GM12878 (cell line): ENCODE results near the gene RASSF4. TPM values are rescaled to one million over a fixed set of nuclear protein-coding genes. Genes with fewer than 3 reads are reported as not detected.
A peak's percentile ranks its signal among the peaks of the same experiment; 100 is the strongest.

ENCODE experiments used
- CBFB ChIP-seq: IDR thresholded peaks from 2 replicates; pipeline ENCODE4 v1.6.1; 2016; ENCODE audit warnings: antibody characterized with exemption, low read depth
- CBX3 ChIP-seq: fragments of 200-600 bp; sonication (generic); IDR thresholded peaks from 2 replicates; pipeline ENCODE4 v1.6.1; 2016; ENCODE audit warnings: low read depth, borderline replicate concordance
- DPF2 ChIP-seq: fragments of 450-650 bp; IDR thresholded peaks from 2 replicates; pipeline ENCODE4 v1.6.1; 2017; ENCODE audit warnings: mild to moderate bottlenecking
- FOXK2 ChIP-seq: fragments of 450-650 bp; IDR thresholded peaks from 2 replicates; pipeline ENCODE4 v1.6.1; 2017; ENCODE audit warnings: mild to moderate bottlenecking, moderate library complexity
- GATAD2B ChIP-seq: fragments of 450-650 bp; conservative IDR thresholded peaks from 2 replicates; pipeline ENCODE4 v1.6.1; 2017; ENCODE audit warnings: low read depth, mild to moderate bottlenecking, moderate library complexity
- IKZF1 ChIP-seq: fragments of 450-650 bp; conservative IDR thresholded peaks from 2 replicates; pipeline ENCODE4 v1.6.1; 2017; ENCODE audit warnings: antibody characterized with exemption, mild to moderate bottlenecking
- MEF2A ChIP-seq: IDR thresholded peaks from 2 replicates; pipeline ENCODE4 v1.6.1; 2011; ENCODE audit warnings: low read depth, mild to moderate bottlenecking, low read length, moderate library complexity; ENCODE audit not compliant: insufficient read depth
- MEF2B ChIP-seq: fragments of 450-650 bp; IDR thresholded peaks from 2 replicates; pipeline ENCODE4 v1.6.1; 2018; ENCODE audit warnings: mild to moderate bottlenecking, moderate library complexity; ENCODE audit not compliant: partially characterized antibody, poor library complexity, severe bottlenecking
- NBN ChIP-seq: fragments of 450-650 bp; IDR thresholded peaks from 2 replicates; pipeline ENCODE4 v1.6.1; 2016
- PML ChIP-seq: IDR thresholded peaks from 2 replicates; pipeline ENCODE4 v1.6.1; 2012; ENCODE audit warnings: low read length, inconsistent platforms
- POLR2AphosphoS2 ChIP-seq: IDR thresholded peaks from 2 replicates; pipeline ENCODE4 v1.6.1; 2011; ENCODE audit warnings: low read depth, mild to moderate bottlenecking, low read length, improper control_type of control experiment, moderate library complexity
- SMAD5 ChIP-seq: IDR thresholded peaks from 2 replicates; pipeline ENCODE4 v1.6.1; 2016; ENCODE audit warnings: antibody characterized with exemption, low read depth
- SP1 ChIP-seq: IDR thresholded peaks from one replicate; pipeline ENCODE4 v1.6.1; 2011; ENCODE audit warnings: low read depth, low read length
- TCF12 ChIP-seq: IDR thresholded peaks from 2 replicates; pipeline ENCODE4 v1.6.1; 2011; ENCODE audit warnings: low read depth, mild to moderate bottlenecking, low read length
- polyA plus RNA-seq, 11 experiments: library from polyadenylated mRNA; depleted of rRNA in 4 of 11; unstranded in 6 of 11; stranded (reverse) in 5 of 11; fragments of >200 nt; fragmentation: Nextera tagmentation in 4 of 11; fragmentation: Illumina TruSeq in 1 of 11; extraction: Ambion mirVana in 4 of 11; extraction: Trizol in 1 of 11; gene quantifications; 1 replicate in 1 of 11; 2 replicates in 10 of 11; pipeline versions ENCODE4 v1.2.1 to v1.2.3, GENCODE V29; 2011 to 2016; ENCODE audit warnings: inconsistent platforms in 2 of 11, missing spikeins in 2 of 11, low read depth in 1 of 11
- total RNA-seq, 4 experiments: library from RNA; depleted of rRNA in 3 of 4; stranded (reverse); fragments of >200 nt in 3 of 4; fragmentation: Illumina TruSeq in 1 of 4; extraction: Trizol in 1 of 4; gene quantifications; 2 replicates each; pipeline versions ENCODE4 v1.2.1 to v1.2.3, GENCODE V29; 2013 to 2021
- TF ChIP-seq, protein P1 (sequence below): fragments of 450-650 bp; IDR thresholded peaks from 2 replicates; pipeline ENCODE4 v1.6.1; 2017; ENCODE audit warnings: borderline replicate concordance
- TF ChIP-seq, protein P2 (sequence below): fragments of 450-650 bp; IDR thresholded peaks from 2 replicates; pipeline ENCODE4 v1.6.1; 2016; ENCODE audit warnings: mild to moderate bottlenecking, moderate library complexity, borderline replicate concordance
- TF ChIP-seq, protein P3 (sequence below): fragments of 450-650 bp; IDR thresholded peaks from 2 replicates; pipeline ENCODE4 v1.6.1; 2018; ENCODE audit warnings: mild to moderate bottlenecking, low read depth, moderate library complexity; ENCODE audit not compliant: partially characterized antibody
- TF ChIP-seq, protein P4 (sequence below): fragments of 450-650 bp; IDR thresholded peaks from 2 replicates; pipeline ENCODE4 v1.6.1; 2017; ENCODE audit warnings: mild to moderate bottlenecking, moderate library complexity

The RASSF4 gene
- total and polyA plus RNA-seq, 10 of the 15 experiments (the other 5 are each of a cell fraction or from before 2014, with no cell fraction given), result 3.7 to 71.1 (median 16.8) TPM

DNA sequence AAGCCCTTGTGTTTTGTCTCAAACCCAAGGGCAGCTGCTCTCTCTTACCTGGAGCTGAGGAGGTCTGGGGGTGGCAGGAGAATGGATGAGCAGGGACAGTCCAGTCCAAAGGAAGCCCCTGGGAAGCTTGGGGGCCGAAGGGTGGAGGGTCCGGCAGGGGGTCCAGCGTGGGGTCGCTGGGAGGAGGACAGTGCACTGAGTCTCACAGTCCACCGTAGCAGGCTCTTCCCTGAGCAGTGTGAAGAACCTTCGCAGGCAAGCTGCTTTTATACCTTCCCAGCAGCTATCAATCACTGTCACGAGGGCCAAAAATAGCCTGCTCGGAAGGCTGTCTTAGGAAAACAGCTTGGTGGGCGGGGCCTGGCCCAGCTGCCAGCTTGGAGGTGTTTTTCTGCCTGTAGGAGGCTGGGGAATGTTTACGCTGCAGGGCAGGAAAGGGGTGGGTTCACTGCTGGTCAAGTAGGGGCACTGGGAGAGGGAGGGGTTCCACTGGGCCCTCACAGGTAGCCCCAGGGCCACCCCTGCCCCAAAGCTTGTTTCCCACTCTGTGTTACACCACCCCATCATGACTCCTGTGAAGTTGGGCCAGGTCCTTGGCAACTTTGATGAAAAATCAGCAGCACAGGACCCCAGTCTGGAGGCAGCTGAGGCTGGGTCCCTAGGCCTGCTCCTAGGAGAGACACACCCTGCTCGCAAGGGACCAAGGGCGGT lies 19.1 kb downstream of the RASSF4 start, which contains the start of gene DEPP1 (continued):
- TF ChIP-seq CBFB (peak; percentile 59; the same call in 1 of the 2 replicates), GATAD2B (peak; percentile 25; the same call in 1 of the 2 replicates), NBN (peak; percentile 44; the same call in 1 of the 2 replicates), FOXK2 (0 out of 2 replicates have a peak, but pooled peaks have one; percentile 30), SMAD5 (0 out of 2 replicates have a peak, but pooled peaks have one; percentile 56), SP1 (peak; percentile 29), IKZF1 (peak; percentile 81), DPF2 (peak; percentile 84), PML (peak; percentile 89), MEF2B (peak; percentile 96), TCF12 (0 out of 2 replicates have a peak, but pooled peaks have one; percentile 35), CBX3 (no peak), POLR2AphosphoS2 (peak; percentile 94), MEF2A (peak; percentile 94)
- TF ChIP-seq, protein P1, sequence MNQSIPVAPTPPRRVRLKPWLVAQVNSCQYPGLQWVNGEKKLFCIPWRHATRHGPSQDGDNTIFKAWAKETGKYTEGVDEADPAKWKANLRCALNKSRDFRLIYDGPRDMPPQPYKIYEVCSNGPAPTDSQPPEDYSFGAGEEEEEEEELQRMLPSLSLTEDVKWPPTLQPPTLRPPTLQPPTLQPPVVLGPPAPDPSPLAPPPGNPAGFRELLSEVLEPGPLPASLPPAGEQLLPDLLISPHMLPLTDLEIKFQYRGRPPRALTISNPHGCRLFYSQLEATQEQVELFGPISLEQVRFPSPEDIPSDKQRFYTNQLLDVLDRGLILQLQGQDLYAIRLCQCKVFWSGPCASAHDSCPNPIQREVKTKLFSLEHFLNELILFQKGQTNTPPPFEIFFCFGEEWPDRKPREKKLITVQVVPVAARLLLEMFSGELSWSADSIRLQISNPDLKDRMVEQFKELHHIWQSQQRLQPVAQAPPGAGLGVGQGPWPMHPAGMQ, result no peak
- TF ChIP-seq, protein P2, sequence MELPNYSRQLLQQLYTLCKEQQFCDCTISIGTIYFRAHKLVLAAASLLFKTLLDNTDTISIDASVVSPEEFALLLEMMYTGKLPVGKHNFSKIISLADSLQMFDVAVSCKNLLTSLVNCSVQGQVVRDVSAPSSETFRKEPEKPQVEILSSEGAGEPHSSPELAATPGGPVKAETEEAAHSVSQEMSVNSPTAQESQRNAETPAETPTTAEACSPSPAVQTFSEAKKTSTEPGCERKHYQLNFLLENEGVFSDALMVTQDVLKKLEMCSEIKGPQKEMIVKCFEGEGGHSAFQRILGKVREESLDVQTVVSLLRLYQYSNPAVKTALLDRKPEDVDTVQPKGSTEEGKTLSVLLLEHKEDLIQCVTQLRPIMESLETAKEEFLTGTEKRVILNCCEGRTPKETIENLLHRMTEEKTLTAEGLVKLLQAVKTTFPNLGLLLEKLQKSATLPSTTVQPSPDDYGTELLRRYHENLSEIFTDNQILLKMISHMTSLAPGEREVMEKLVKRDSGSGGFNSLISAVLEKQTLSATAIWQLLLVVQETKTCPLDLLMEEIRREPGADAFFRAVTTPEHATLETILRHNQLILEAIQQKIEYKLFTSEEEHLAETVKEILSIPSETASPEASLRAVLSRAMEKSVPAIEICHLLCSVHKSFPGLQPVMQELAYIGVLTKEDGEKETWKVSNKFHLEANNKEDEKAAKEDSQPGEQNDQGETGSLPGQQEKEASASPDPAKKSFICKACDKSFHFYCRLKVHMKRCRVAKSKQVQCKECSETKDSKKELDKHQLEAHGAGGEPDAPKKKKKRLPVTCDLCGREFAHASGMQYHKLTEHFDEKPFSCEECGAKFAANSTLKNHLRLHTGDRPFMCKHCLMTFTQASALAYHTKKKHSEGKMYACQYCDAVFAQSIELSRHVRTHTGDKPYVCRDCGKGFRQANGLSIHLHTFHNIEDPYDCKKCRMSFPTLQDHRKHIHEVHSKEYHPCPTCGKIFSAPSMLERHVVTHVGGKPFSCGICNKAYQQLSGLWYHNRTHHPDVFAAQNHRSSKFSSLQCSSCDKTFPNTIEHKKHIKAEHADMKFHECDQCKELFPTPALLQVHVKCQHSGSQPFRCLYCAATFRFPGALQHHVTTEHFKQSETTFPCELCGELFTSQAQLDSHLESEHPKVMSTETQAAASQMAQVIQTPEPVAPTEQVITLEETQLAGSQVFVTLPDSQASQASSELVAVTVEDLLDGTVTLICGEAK, result no peak
- TF ChIP-seq, protein P3, sequence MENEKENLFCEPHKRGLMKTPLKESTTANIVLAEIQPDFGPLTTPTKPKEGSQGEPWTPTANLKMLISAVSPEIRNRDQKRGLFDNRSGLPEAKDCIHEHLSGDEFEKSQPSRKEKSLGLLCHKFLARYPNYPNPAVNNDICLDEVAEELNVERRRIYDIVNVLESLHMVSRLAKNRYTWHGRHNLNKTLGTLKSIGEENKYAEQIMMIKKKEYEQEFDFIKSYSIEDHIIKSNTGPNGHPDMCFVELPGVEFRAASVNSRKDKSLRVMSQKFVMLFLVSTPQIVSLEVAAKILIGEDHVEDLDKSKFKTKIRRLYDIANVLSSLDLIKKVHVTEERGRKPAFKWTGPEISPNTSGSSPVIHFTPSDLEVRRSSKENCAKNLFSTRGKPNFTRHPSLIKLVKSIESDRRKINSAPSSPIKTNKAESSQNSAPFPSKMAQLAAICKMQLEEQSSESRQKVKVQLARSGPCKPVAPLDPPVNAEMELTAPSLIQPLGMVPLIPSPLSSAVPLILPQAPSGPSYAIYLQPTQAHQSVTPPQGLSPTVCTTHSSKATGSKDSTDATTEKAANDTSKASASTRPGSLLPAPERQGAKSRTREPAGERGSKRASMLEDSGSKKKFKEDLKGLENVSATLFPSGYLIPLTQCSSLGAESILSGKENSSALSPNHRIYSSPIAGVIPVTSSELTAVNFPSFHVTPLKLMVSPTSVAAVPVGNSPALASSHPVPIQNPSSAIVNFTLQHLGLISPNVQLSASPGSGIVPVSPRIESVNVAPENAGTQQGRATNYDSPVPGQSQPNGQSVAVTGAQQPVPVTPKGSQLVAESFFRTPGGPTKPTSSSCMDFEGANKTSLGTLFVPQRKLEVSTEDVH, result no peak
- TF ChIP-seq, protein P4, sequence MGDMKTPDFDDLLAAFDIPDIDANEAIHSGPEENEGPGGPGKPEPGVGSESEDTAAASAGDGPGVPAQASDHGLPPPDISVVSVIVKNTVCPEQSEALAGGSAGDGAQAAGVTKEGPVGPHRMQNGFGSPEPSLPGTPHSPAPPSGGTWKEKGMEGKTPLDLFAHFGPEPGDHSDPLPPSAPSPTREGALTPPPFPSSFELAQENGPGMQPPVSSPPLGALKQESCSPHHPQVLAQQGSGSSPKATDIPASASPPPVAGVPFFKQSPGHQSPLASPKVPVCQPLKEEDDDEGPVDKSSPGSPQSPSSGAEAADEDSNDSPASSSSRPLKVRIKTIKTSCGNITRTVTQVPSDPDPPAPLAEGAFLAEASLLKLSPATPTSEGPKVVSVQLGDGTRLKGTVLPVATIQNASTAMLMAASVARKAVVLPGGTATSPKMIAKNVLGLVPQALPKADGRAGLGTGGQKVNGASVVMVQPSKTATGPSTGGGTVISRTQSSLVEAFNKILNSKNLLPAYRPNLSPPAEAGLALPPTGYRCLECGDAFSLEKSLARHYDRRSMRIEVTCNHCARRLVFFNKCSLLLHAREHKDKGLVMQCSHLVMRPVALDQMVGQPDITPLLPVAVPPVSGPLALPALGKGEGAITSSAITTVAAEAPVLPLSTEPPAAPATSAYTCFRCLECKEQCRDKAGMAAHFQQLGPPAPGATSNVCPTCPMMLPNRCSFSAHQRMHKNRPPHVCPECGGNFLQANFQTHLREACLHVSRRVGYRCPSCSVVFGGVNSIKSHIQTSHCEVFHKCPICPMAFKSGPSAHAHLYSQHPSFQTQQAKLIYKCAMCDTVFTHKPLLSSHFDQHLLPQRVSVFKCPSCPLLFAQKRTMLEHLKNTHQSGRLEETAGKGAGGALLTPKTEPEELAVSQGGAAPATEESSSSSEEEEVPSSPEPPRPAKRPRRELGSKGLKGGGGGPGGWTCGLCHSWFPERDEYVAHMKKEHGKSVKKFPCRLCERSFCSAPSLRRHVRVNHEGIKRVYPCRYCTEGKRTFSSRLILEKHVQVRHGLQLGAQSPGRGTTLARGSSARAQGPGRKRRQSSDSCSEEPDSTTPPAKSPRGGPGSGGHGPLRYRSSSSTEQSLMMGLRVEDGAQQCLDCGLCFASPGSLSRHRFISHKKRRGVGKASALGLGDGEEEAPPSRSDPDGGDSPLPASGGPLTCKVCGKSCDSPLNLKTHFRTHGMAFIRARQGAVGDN, result peak; percentile 80
